Breast epithelium (tissue), 3 donors: ENCODE data around the gene LAMA3.

Experiments used
- CTCF ChIP-seq, 3 donors: fragments of 450-650 bp; IDR thresholded peaks; one replicate each; pipeline ENCODE4 v1.5.1; 2016 to 2017; ENCODE audit warnings: antibody characterized with exemption in 3 of 3, mild to moderate bottlenecking in 3 of 3, moderate library complexity in 3 of 3
- POLR2AphosphoS5 ChIP-seq, 3 donors: sonication (generic); formaldehyde crosslinking; IDR thresholded peaks; one replicate each; pipeline ENCODE4 v1.6.1; 2017; ENCODE audit warnings: antibody characterized with exemption in 3 of 3

GRCh38 chr18:23971097-23971440 is 281.8 kb downstream of the LAMA3 start:
- TF ChIP-seq POLR2AphosphoS5 (IDR thresholded peaks at IDR 0.05) (no peak), CTCF (IDR thresholded peaks at IDR 0.05) (no peak)
